Measurements from ENCODE around the gene KRTAP25-1.

The KRTAP25-1 gene

GRCh38 chr21:30289215-30289614 lies at the start of gene KRTAP25-1:
Gene KRTAP25-1 (minus strand): TSS chr21:30289514. CDS start chr21:30289490, 24 bp downstream.
- no peak for DNase-seq (ENCODE audit: extremely low read depth in 1 of 2, low read depth in 1 of 2)

- DNase-seq (ENCODE audit: extremely low read depth in 1 of 2, low read depth in 1 of 2): no peak
Observed at GRCh38 chr21:30338717-30339116, 49.4 kb upstream of the KRTAP25-1 start.

- DNase-seq (ENCODE audit: extremely low read depth in 1 of 2, low read depth in 1 of 2): no peak
Observed at GRCh38 chr21:30337772-30338171, 48.5 kb upstream of the KRTAP25-1 start.

GRCh38 chr21:30337276-30337744 lies 48.0 kb upstream of the KRTAP25-1 start, which contains the start of gene KRTAP27-1:
Gene KRTAP27-1 (minus strand): TSS chr21:30337694. CDS start chr21:30337668, 26 bp downstream.
- DNase-seq (ENCODE audit: extremely low read depth in 1 of 2, low read depth in 1 of 2): no peak

- DNase-seq (ENCODE audit: extremely low read depth in 1 of 2, low read depth in 1 of 2): no peak
Observed at GRCh38 chr21:30336596-30336995, 47.3 kb upstream of the KRTAP25-1 start.

GRCh38 chr21:30333736-30334135 lies 44.4 kb upstream of the KRTAP25-1 start:
- no peak for DNase-seq (ENCODE audit: extremely low read depth in 1 of 2, low read depth in 1 of 2)

GRCh38 chr21:30332681-30333080 lies 43.4 kb upstream of the KRTAP25-1 start:
- no peak for DNase-seq (ENCODE audit: extremely low read depth in 1 of 2, low read depth in 1 of 2)

- DNase-seq (ENCODE audit: extremely low read depth in 1 of 2, low read depth in 1 of 2): no peak
Observed at GRCh38 chr21:30329203-30329875, 40.0 kb upstream of the KRTAP25-1 start.

GRCh38 chr21:30326390-30326789 lies 37.1 kb upstream of the KRTAP25-1 start:
- no peak for DNase-seq (ENCODE audit: extremely low read depth in 1 of 2, low read depth in 1 of 2)

- no peak for DNase-seq (ENCODE audit: extremely low read depth in 1 of 2, low read depth in 1 of 2)
Observed at GRCh38 chr21:30320215-30320614, 30.9 kb upstream of the KRTAP25-1 start, which contains the start of gene KRTAP26-1. Gene KRTAP26-1 (minus strand): TSS chr21:30320315. CDS start chr21:30320035, 280 bp downstream.

- DNase-seq (ENCODE audit: extremely low read depth in 1 of 2, low read depth in 1 of 2): no peak
Observed at GRCh38 chr21:30315701-30316100, 26.4 kb upstream of the KRTAP25-1 start.

- DNase-seq (ENCODE audit: extremely low read depth in 1 of 2, low read depth in 1 of 2): no peak
Observed at GRCh38 chr21:30306884-30307283, 17.6 kb upstream of the KRTAP25-1 start.

- no peak for DNase-seq (ENCODE audit: extremely low read depth in 1 of 2, low read depth in 1 of 2)
Observed at GRCh38 chr21:30305136-30305535, 15.8 kb upstream of the KRTAP25-1 start.

GRCh38 chr21:30282850-30283249 lies 6.5 kb downstream of the KRTAP25-1 start, which contains the start of gene KRTAP24-1:
Gene KRTAP24-1 (minus strand): TSS chr21:30282950. CDS start chr21:30282932, 18 bp downstream.
- DNase-seq (ENCODE audit: extremely low read depth in 1 of 2, low read depth in 1 of 2): no peak

- no peak for DNase-seq (ENCODE audit: extremely low read depth in 1 of 2, low read depth in 1 of 2)
Observed at GRCh38 chr21:30271611-30272010, 17.7 kb downstream of the KRTAP25-1 start.

- DNase-seq (ENCODE audit: extremely low read depth in 1 of 2, low read depth in 1 of 2): no peak
Observed at GRCh38 chr21:30271156-30271555, 18.2 kb downstream of the KRTAP25-1 start.

- DNase-seq (ENCODE audit: extremely low read depth in 1 of 2, low read depth in 1 of 2): no peak
Observed at GRCh38 chr21:30269803-30270530, 19.3 kb downstream of the KRTAP25-1 start.

GRCh38 chr21:30268608-30269197 lies 20.6 kb downstream of the KRTAP25-1 start:
- DNase-seq (ENCODE audit: extremely low read depth in 1 of 2, low read depth in 1 of 2): no peak

GRCh38 chr21:30257773-30258172 lies 31.5 kb downstream of the KRTAP25-1 start:
- no peak for DNase-seq (ENCODE audit: extremely low read depth in 1 of 2, low read depth in 1 of 2)

GRCh38 chr21:30256100-30256499 lies 33.2 kb downstream of the KRTAP25-1 start:
- no peak for DNase-seq (ENCODE audit: extremely low read depth in 1 of 2, low read depth in 1 of 2)

GRCh38 chr21:30255679-30256078 lies 33.6 kb downstream of the KRTAP25-1 start:
- DNase-seq (ENCODE audit: extremely low read depth in 1 of 2, low read depth in 1 of 2): no peak
